Erythroblast (primary cell): Measurements from ENCODE around the gene HIPK2.

Experiments
- DNase-seq, 2 experiments: peaks; one replicate each; lab custom pipeline; 2025; lab: John Stamatoyannopoulos, UW
- GATA1 ChIP-seq: IDR thresholded peaks from 2 replicates; pipeline ENCODE4 v1.6.1; 2011; ENCODE audit warnings: low read depth, mild to moderate bottlenecking, control low read depth, low read length, moderate library complexity
- POLR2A ChIP-seq: IDR thresholded peaks from 2 replicates; pipeline ENCODE4 v1.6.1; 2011; ENCODE audit warnings: mild to moderate bottlenecking, low read length

The HIPK2 gene

GRCh38 chr7:139526578-139527544 lies 250.9 kb downstream of the HIPK2 start:
- no peak for TF ChIP-seq GATA1
- TF ChIP-seq POLR2A, result no peak
- no peak for DNase-seq

DNA sequence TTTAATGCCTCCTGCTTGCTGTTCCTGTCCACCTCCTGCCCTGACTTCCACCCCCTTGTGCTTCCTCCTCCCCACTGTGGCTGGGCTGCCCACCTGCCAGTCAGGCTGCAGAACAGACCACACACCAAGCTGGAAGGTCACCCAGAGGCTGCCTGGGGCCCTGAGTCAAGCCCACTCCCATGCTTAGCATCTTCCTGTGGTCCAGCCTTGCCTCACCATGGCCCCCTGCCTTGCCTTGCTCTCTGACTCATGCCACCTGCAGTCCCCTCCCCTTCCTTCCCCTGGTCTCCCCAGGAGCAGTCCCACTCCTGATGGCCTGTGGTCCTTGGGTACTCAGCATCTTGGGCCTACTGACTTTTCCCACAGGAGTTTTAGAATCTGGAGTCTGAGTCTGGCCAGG lies 252.0 kb downstream of the HIPK2 start:
- DNase-seq, result no peak
- TF ChIP-seq POLR2A, result no peak

DNA sequence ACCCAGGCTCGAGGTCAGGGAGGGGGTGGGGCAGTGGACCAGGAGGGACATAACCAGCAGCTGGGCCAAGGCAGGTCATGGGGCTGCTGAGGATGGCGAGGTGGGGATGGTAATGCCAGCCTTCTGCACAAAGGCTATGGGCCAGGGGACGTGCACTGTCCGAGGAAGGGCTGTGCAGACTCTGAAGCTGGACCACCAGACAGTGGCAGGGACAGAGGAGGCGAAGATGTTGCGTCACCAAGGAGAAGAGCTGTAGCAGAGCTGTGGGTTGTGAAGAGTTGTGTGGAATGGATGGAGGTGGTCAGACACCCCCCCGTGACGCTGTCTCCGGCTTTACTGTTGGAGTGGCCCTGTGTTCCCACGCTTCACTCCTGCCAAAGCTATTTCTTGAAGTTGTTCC lies 252.6 kb downstream of the HIPK2 start:
- no peak for DNase-seq
- TF ChIP-seq GATA1 (no peak), POLR2A (no peak)

DNA sequence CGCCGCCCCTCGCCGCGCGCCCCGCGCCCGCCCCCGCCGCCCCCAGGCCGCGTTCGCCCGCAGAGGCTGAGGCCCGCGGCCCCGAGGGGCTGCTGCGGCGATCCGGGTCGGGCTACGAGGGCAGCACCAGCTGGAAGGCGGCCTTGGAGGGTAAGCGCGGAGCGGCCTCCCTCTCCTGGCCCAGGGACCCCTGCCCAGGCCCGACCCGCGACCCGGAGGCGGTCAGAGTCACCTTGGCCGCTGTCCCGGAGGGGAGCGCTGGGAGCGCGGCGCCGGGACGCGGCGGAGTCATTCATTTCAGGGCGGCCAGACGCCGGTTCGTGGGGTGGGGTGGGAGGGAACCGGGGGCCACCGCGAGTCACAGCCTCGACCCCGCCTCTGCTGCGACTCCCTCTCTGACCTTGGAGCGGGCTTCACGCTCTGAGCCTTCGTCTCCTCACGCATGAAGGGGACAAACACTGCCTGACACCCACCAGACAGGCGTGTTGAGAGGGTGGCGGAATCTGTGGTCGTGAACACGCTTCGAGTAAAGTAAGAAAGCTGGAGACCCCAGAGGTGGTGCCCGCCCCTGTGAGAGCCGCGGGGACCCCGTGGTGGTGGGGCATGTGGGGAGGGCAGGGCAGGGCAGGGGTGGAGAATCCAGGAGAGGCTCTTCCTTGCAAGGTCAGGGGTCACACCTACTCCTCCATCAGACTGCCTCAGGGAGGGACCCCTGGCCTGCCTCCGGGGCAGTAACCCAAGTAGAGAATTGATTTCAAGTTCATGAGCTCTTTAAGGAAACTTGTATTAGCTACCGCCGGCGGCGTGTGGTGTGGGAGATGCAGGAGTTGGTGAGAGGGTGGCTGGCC lies 253.6 kb downstream of the HIPK2 start:
- DNase-seq, result no peak
- no peak for TF ChIP-seq POLR2A
- TF ChIP-seq GATA1, result no peak

GRCh38 chr7:139523199-139523941 lies 254.4 kb downstream of the HIPK2 start, which contains the start of gene CLEC2L:
CLEC2L (plus strand) TSS chr7:139523685; CDS start chr7:139523928, 243 bp downstream.
- DNase-seq, result no peak
- TF ChIP-seq GATA1 (no peak), POLR2A (no peak)

GRCh38 chr7:139522830-139523198 lies 255.0 kb downstream of the HIPK2 start:
- no peak for DNase-seq
- TF ChIP-seq GATA1 (no peak), POLR2A (no peak)

- DNase-seq, result no peak
- TF ChIP-seq POLR2A, result no peak
These were observed 256.4 kb downstream of the HIPK2 start for GRCh38 chr7:139521439-139521838.

- no peak for TF ChIP-seq POLR2A
- TF ChIP-seq GATA1, result no peak
- DNase-seq, result no peak
These were observed 262.5 kb downstream of the HIPK2 start for GRCh38 chr7:139515266-139515665.
